Measurements from ENCODE around the gene DPP4.

GRCh38 chr2:162074632-162074895 lies 549 bp upstream of the DPP4 start:
- TF ChIP-seq CTCF (IDR thresholded peaks at IDR 0.05; ENCODE audit: poor library complexity, severe bottlenecking) = no peak
- no peak for TF ChIP-seq RAD21 (conservative IDR thresholded peaks at IDR 0.05)

Data from neural cell (in vitro differentiated cells).